ENCODE measurements around the gene ARMC2.

Gene ARMC2

DNA sequence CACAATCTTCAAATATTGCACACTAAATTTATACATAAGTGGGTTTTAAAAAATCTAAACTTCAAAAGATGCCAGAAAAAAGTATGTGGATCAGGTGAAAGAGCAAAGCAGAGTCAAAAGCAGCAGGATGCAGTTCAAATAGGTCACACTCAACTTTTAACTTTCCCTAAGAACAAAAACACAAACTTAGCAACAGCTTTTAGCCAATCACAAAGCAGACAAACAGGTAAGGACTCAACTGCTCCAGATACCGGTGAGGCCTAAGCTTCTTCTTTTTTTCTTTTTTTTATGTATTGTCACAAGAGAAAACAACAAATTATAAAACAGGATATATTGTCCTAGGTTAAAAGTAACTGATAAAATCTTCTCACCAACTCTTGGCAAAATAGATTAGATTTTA lies 171.7 kb downstream of the ARMC2 start:
- DNase-seq (ENCODE audit: low spot score): no peak

DNA sequence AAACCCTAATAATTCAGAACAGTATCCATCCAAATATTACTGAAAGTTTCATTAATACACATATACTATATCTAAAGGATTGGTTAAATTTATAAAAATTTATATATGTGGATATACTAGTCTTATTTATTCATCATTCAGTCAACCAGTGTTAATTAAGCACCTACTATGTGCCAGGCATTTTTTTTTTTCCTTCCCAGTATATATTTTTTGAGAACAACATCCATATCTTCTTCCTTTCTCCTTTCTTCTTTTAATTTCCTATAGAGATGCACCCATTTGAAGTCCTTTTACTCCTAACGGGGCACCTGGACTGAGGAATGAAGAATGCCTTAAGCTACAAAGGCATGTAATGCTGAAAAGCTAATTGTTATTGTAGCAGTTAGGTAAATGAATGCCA lies 173.6 kb downstream of the ARMC2 start:
- DNase-seq (ENCODE audit: low spot score): no peak

DNA sequence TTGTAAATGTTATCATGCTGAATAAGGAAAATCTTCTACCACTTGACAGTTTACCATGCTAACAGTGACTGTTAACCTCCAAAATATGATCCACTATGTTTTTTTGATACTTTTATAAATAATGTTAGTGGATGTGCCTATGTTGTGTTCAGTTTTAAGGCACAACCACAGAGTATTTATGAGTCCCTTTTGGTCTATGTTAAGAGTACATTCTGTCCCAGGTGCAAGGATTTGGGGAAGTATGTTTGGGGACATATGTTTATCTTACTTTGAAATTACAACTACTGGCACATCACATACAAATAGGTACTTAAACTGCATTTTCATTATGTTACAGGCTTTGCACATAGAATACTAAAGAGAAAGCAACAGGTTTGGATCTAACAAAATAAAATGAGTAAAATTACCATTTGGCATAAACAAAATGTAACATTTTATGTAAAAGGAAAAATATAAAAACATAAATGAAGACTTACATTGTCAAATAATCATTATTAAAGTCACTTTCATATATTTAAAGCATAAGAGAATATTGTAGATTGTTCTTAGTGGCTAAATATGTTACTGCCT lies 175.2 kb downstream of the ARMC2 start:
- DNase-seq (ENCODE audit: low spot score): no peak

All from germinal center (tissue), 1 donor.